Calu3 (cell line): ENCODE data around the gene ADCY6. TPM values are rescaled to one million over a fixed set of nuclear protein-coding genes. Genes with fewer than 3 reads are reported as not detected.

Experiments used
- BruUV-seq: library from RNA; stranded (reverse); fragments of 400-500 nt; replicated peaks from 2 replicates; lab custom pipeline; 2021; lab: Mats Ljungman, UMichigan
- CTCF ChIA-PET: fragments of 300-600 bp; sonication (Branson Sonifier 250); formaldehyde crosslinking; loops from one replicate; lab custom pipeline; 2022; ENCODE audit warnings: antibody characterized with exemption; lab: Charles Lee
- DNase-seq: peaks from one replicate; pipeline ENCODE4 v3.0.0; 2022
- H3K27ac Mint-ChIP-seq: one replicate; pipeline ENCODE4 v1.8.0; 2022; ENCODE audit warnings: mixed read lengths; ENCODE audit not compliant: unreplicated experiment
- H3K27me3 Mint-ChIP-seq: one replicate; pipeline ENCODE4 v1.8.0; 2022; ENCODE audit warnings: mixed read lengths; ENCODE audit not compliant: unreplicated experiment
- H3K36me3 Mint-ChIP-seq: one replicate; pipeline ENCODE4 v1.8.0; 2022; ENCODE audit warnings: mild to moderate bottlenecking, moderate library complexity, mixed read lengths; ENCODE audit not compliant: insufficient read depth, unreplicated experiment
- H3K4me1 Mint-ChIP-seq: one replicate; pipeline ENCODE4 v1.8.0; 2022; ENCODE audit warnings: mild to moderate bottlenecking, low read depth, mixed read lengths; ENCODE audit not compliant: unreplicated experiment
- H3K4me3 Mint-ChIP-seq: one replicate; pipeline ENCODE4 v1.8.0; 2022; ENCODE audit warnings: mild to moderate bottlenecking, low read depth, moderate library complexity, mixed read lengths; ENCODE audit not compliant: unreplicated experiment
- H3K9me3 Mint-ChIP-seq: one replicate; pipeline ENCODE4 v1.8.0; 2022; ENCODE audit warnings: low read depth, mixed read lengths; ENCODE audit not compliant: unreplicated experiment
- intact Hi-C: fragments of 100-400 bp; cut with micrococcal nuclease; formaldehyde crosslinking; loops from one replicate; pipeline ENCODE4 v1.10.0; 2022; ENCODE audit not compliant: unreplicated experiment
- total RNA-seq: library from RNA; stranded (reverse); gene quantifications from 2 replicates; pipeline ENCODE4 v1.2.3, GENCODE V29; 2022
- TF ChIP-seq, protein P1 (sequence below): fragments of 200-600 bp; IDR thresholded peaks from one replicate; pipeline ENCODE4 v1.8.0; 2022; ENCODE audit warnings: antibody characterized with exemption; ENCODE audit not compliant: unreplicated experiment

ADCY6 gene
- total RNA-seq, 1 experiment from 2014 or later, result 42.9 TPM

DNA sequence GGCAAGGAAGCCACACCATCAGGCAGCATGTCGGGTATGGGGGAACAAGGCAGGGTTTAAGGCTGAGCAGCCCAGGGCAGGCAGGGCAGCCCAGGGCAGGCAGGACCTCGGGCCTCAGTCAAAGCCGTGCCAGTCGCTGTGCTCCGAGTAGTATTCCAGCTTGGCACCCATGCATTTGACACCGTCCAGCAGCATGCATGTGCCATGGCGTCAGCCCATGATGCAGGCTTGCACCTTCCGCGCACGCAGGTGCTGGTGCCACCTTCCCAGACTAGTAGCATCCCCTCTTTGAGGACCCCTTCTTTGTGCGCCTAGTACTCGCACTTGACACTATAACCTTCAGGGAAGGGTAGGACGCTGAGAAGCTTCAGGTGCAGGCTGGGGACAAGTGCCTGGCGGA lies 11.6 kb upstream of the ADCY6 start:
- peaks cover 3% of the 10 kb centered on the region for H3K4me1 Mint-ChIP-seq
- no TSS peak for BruUV-seq
- no peaks in the 10 kb centered on the region for H3K36me3 Mint-ChIP-seq
- TF ChIP-seq, protein P1, sequence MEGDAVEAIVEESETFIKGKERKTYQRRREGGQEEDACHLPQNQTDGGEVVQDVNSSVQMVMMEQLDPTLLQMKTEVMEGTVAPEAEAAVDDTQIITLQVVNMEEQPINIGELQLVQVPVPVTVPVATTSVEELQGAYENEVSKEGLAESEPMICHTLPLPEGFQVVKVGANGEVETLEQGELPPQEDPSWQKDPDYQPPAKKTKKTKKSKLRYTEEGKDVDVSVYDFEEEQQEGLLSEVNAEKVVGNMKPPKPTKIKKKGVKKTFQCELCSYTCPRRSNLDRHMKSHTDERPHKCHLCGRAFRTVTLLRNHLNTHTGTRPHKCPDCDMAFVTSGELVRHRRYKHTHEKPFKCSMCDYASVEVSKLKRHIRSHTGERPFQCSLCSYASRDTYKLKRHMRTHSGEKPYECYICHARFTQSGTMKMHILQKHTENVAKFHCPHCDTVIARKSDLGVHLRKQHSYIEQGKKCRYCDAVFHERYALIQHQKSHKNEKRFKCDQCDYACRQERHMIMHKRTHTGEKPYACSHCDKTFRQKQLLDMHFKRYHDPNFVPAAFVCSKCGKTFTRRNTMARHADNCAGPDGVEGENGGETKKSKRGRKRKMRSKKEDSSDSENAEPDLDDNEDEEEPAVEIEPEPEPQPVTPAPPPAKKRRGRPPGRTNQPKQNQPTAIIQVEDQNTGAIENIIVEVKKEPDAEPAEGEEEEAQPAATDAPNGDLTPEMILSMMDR, result no peak
- H3K4me3 Mint-ChIP-seq, result no peak overlapping the region
- H3K27me3 Mint-ChIP-seq, result no peaks in the 10 kb centered on the region
- intact Hi-C loops, result no loop called here
- DNase-seq, result no peak
- no peak overlapping the region for H3K27ac Mint-ChIP-seq
- no peaks in the 10 kb centered on the region for H3K9me3 Mint-ChIP-seq
- CTCF ChIA-PET, result interaction anchor here (1.1 kb wide), 1 partner anchor 14 kb away, joined by 3 read pairs; no protein-coding TSS in a partner anchor

DNA sequence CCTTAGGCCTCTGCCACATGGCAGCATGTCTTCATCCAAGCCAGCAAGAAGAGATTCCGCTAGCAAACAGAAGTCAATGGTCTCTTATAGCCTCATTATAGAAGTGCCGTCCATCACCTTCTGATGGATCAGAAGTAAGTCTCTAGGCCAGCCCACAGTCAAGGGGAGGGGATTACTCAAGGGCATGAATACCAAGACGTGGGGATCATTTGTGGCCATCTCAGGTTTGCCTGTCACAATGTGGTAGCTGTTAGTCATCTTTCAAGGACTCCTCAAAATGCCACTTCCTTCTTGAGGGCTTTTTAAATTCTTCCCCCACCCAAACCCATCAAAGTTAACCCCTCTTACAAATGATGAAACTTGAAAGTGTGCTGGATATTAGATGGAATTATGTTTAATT lies 8.1 kb upstream of the ADCY6 start:
- Mint-ChIP-seq H3K4me3 (no peak overlapping the region), H3K27ac (no peak overlapping the region), H3K9me3 (no peaks in the 10 kb centered on the region), H3K27me3 (no peaks in the 10 kb centered on the region), H3K4me1 (peaks cover 15% of the 10 kb centered on the region), H3K36me3 (no peaks in the 10 kb centered on the region)
- intact Hi-C loops, result loop anchor here (1.0 kb wide), 1 partner anchor 44 kb away; no protein-coding TSS in a partner anchor
- DNase-seq, result no peak
- BruUV-seq, result no TSS peak
- CTCF ChIA-PET, result interaction anchor here (0.5 to 3.7 kb wide), 3 partner anchors 44 to 226 kb away, joined by 3 to 44 read pairs (median 5); no protein-coding TSS in a partner anchor
- TF ChIP-seq, protein P1, result no peak

DNA sequence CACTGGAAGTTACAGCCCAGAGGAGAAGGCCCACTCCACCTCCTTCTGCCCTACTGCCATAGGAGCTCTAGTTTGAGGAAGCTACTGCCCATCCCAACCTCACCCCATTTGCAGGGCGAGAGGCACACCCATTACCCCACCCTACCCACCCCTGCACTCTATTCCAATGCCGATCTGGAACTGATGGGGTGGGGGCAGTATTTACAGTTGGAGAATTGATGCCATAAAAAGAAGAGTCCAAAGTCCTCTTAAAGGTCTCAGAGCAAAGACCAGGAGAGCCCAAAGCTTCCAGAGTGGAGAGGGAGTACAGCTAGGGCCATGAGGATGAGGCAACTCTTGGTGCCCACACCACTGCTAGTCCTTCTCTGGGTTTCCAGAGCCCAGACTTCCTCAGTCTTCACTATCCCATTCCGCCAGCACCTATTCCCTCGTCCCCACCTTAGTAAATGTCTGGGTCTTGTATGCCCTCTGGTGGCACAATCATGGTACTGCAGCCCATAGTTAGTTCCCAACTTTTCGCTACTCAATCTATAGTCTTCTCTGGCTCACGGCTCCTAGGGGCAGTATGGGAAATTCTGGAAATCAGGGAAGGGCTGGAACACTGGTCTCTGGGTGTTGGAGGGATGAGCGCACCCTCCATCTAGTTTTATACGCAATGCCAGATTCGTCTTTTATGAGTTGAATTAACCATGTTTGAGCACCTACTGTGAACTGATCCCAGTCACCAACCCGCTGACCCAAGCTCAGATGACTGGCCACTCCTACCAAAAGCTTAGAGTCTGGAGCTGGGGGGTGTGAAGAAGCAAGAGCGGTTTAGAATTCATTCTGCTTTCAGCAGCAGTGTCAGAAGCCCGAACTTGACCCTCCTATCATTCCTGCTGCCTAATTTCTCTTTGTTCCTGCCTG lies 6.9 kb upstream of the ADCY6 start:
- peaks cover 15% of the 10 kb centered on the region for H3K4me1 Mint-ChIP-seq
- no peaks in the 10 kb centered on the region for H3K36me3 Mint-ChIP-seq
- DNase-seq, result peak; percentile 60
- no peaks in the 10 kb centered on the region for H3K9me3 Mint-ChIP-seq
- H3K27ac Mint-ChIP-seq, result no peak overlapping the region
- no peak overlapping the region for H3K4me3 Mint-ChIP-seq
- intact Hi-C loops, result loop anchor here (1.0 kb wide), 1 partner anchor 43 kb away; no protein-coding TSS in a partner anchor
- no TSS peak for BruUV-seq
- CTCF ChIA-PET, result interaction anchor here (1.1 to 3.7 kb wide), 3 partner anchors 27 to 48 kb away, joined by 3 to 44 read pairs (median 3); no protein-coding TSS in a partner anchor
- TF ChIP-seq, protein P1, result peak; percentile 73
- H3K27me3 Mint-ChIP-seq, result no peaks in the 10 kb centered on the region

DNA sequence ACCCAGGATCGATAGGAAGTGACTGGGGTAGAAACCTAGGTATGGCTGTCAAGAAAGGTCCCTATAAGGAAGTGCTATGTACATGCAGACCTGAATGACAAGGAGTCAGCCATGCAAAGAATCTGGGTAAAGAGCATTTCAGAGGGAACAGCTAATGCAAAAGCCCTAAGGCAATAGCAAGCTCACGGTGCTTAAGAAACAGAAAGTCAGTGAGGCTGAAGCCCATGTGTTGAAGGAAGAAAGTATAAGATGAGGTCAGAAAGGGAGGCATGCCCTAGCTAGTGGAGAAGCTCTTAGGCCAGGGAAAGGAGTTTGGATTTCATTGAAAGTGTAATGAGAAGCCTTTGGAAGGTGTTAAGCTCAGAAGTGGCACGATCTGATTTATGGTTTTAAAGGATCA lies 6.0 kb upstream of the ADCY6 start:
- Mint-ChIP-seq H3K9me3 (no peaks in the 10 kb centered on the region), H3K27me3 (no peaks in the 10 kb centered on the region), H3K36me3 (no peaks in the 10 kb centered on the region), H3K27ac (peak overlapping the region; percentile 16), H3K4me3 (no peak overlapping the region), H3K4me1 (peaks cover 15% of the 10 kb centered on the region)
- BruUV-seq, result no TSS peak
- no peak for DNase-seq
- intact Hi-C loops, result no loop called here
- TF ChIP-seq, protein P1, result no peak
- CTCF ChIA-PET, result interaction anchor here (0.6 to 3.7 kb wide), 4 partner anchors 16 to 51 kb away, joined by 3 to 44 read pairs (median 3); no protein-coding TSS in a partner anchor
